Muscle of arm (tissue), 12 donors: ENCODE measurements around the gene HAPLN3. TPM values are rescaled to one million over a fixed set of nuclear protein-coding genes. Genes with fewer than 3 reads are reported as not detected.

Experiments used
- DNase-seq: peaks from one replicate; pipeline ENCODE4 v3.0.0-alpha.2; 2013
- polyA plus RNA-seq, 12 donors: library from polyadenylated mRNA; unstranded; fragments of 120-200 nt; gene quantifications; one replicate each; pipeline ENCODE4 v1.2.1, GENCODE V29; 2013; ENCODE audit not compliant: insufficient read length in 12 of 12

The HAPLN3 gene
- polyA plus RNA-seq, 12 donors: 5.6 to 18.2 (median 8.7) TPM; not detected in 2

- peak; percentile 73 for DNase-seq
Measured at GRCh38 chr15:88913017-88913849, 17.9 kb upstream of the HAPLN3 start, which contains the start of gene MFGE8. MFGE8 (minus strand) TSS chr15:88913379; CDS start chr15:88913319, 60 bp downstream.

DNA sequence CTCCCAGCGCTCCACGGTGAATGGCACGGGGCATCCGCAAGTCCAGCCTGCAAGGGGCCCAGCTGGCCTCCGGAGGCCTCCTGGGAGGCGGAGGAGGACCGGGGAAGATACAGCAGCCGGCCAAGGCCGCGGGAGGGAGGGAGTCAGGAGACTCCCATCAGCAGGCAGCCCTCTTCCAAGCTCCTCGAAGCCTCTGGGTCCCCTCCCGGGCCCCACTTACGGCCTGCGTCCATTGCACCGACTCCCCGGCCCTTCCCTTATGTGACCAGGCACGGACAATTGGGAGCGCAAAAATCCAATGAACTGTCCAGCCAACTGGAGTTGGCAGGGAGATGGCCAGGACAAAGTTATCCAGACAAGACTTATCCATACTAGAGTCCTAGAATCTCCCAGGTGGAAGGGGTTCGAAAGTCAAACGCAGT, 17.2 kb upstream of the HAPLN3 start:
- DNase-seq: no peak

- no peak for DNase-seq
Measured at GRCh38 chr15:88911766-88912118, 16.4 kb upstream of the HAPLN3 start.

DNA sequence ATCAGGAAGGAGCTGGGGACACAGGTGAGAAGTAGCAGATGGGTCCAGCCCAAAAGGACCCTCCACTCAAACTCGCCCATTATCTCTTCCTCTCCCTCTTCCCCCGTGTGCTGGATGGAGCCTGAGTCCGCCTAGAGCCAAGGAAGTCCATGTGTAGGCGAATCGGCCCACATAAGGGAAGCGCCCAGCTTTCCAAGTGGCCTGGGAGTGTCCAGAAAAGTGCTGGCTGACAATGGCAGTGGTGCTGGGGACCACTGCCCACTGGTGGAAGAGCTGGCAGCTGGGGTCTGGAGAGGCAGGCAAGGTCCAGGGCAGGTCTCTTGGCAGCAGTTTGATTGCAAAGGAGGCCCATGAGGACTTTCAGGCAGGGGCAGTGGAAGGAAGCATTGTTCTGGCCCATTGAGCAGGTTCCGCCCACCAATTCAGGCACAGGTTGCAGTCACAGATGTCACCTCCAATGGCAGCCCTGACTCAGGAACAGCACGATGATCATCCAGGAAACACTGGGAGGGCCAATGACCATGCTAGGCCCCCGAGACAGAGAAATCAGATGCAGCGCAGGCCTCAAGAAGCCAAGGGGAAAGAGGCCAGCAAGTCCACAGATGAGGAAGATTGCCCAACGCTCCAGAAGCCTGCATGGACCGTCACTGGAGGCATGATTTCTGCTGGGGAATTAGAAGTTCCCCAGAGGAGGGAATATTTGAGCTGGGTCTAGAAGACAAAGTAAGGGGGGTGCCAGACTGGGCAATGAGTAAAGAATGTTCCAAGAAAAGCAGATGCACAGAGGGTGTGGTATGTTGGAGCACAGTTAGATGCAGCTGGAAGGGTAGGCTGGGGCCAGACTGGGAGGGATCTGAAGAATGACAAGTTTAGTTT, 14.8 kb upstream of the HAPLN3 start:
- DNase-seq: no peak

DNA sequence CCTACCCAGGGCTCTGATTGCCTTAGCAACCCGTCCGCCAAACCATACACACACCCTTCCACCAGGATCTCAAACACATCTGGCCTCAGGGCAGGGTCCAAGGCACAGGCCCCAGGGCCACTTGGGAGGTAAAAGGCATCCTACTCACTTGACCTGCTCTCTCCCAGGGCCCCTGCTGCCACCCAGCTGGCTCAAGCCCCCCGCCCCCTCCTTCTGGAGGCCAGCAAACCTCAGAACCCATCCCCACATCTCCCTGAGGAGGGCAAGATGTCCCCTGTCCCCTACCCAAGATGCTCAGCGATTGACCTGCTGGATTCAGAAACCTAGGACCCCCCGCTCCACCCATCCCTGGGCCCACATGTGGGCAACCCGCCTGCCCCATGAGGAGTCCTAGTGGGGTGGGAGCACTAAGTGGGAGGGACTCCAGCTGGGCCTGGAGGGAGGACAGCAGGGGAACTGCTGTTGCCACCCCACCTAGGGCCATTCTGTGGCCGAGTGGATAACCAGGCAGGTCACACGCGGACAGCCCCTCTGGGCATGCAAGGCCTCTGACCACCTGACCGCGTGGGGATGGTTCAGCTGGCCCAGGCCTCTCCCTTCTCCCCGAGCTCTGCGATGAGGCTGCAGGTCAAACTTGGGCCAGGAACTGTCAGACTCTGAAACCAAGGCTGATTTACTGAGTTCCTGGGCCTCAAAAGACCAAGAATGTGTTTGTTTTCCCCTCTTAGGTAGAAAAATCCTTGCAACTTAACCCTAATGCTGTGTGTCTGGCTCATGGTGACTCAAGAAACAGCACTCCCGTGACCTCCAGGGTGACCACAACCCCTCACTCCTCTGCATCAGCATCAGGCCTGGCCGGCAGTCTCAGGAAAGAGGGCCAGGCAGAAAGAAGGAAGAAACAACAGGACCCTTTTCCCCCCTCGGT, 13.6 kb upstream of the HAPLN3 start:
- no peak for DNase-seq

- no peak for DNase-seq
Measured at GRCh38 chr15:88908123-88908522, 12.8 kb upstream of the HAPLN3 start.

DNA sequence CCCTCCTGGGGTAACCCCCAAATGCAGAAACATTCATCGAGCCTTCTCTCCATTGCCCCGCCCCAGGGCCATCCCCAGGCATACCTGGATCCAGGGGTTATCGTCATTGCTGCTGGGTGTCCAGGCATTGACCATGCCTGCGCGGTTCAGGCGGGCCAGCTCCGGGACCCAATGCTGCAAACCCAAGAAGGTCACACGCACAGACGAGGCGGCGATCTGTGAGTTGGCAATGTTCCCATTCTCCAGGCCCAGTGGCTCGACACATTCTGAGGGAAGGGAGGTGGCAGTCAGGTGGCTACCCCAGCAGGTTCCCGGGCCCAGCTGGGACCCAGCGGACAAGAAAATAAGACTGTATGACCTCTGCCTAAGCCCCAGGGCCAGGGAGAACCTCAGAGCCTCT, 11.8 kb upstream of the HAPLN3 start:
- no peak for DNase-seq

DNA sequence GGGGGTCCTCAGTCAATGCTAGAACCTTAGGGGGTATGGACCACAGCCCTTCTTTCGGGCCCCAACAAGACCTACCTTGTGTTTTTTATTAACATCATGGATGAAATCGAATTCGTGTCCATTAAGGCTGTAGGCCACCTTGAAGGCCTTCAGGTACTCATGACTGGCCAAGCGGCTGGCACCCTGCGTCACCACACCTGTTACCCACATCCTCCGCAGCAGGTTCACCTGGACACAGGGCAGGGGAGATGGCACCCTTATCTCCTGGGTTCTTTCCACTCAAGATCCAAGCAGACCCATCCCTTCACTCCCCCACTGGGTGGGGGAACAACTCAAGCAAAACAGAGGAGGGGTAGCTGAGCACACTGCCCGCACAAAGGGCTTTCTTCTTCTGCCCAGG, 11.2 kb upstream of the HAPLN3 start:
- no peak for DNase-seq

DNA sequence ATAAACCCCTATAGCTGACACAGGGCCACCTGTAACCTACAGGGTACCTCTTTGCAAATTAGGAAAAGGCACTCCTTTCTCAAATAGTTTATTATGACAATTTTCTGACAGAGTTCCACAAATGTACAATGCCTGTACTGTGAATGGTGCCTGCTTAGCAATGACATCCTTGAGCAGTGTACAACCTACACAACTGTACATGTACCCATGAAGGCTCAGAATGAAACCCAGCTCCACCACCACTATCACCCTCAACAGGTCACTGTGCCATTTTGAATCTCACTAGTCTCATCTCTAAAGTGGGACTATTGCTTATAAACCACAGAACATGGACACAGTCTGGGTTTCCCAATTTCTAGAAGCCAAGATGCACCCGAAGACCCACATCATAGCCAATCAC, 10.8 kb upstream of the HAPLN3 start:
- no peak for DNase-seq

DNA sequence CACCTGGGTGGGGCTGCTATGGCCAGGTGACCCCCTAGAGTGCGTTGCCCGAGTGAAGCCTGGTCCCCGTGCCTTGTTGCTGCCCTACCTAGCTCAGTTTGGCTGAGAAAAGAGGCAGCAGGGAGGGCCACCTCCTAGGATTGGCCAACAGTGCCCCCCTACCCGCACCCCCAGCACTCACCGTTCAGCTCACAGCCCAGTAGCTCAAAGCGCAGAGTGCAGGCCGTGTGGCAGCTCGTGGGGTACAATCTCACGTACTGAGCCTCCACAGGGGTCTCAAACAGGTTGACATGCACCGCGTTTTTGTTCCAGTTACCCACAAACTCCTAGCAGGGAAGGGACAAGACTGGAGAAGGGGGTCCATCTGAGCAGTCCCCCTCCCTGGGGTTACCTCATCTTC, 10.2 kb upstream of the HAPLN3 start:
- DNase-seq: no peak

GRCh38 chr15:88904624-88905327, 9.4 kb upstream of the HAPLN3 start:
- peak; percentile 84 for DNase-seq

- DNase-seq: no peak
Measured at GRCh38 chr15:88904257-88904623, 8.9 kb upstream of the HAPLN3 start.

GRCh38 chr15:88902846-88903245, 7.5 kb upstream of the HAPLN3 start:
- no peak for DNase-seq

- DNase-seq: no peak
Measured at GRCh38 chr15:88902221-88902835, 7.0 kb upstream of the HAPLN3 start.

DNA sequence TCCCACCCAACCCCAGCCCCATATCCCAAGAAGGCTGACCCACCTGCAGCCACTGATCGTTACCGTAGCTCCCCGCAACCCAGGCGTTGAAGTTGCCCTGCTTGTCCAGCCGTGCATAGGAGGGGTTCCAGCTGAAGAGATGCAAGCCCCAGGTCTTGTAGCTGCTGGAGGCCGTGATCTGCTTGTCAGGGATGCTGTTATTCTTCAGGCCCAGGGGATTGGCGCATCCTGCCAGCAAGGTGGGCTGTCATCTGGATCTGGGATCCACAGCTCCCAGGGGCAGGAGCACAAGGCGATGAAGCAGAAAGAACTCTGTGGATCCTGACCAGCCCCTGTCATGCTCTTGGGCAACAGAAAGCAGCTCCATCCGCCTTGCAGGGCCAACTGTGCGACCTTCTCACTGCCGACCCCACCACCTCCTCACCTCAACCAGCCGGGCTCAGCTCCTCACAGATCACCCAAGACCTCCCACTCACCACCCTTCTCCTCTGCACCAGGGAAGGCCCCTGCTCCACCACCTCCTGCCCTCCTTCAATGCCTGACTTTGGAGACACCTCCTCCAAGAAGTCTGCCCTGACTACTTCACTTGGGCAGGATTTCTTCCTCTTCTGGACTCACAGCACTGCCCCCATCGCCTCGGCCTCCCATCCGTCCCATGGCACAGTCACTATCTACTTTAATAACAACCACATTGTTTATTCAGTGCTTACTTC, 6.3 kb upstream of the HAPLN3 start:
- DNase-seq: no peak

DNA sequence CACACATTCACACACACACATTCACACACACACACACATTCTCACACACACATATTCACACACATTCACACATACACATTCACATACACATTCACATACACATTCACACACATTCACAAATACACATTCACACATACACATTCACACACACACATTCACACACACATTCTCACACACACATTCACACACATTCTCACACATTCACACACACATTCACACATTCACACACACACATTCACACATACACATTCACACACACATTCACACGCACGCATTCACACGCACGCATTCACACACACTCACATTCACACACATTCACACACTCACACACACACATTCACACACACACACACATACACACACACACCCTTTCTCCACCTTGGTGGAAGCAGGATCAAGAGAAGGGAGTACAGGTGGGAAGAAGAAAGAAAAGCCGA, 5.7 kb upstream of the HAPLN3 start:
- DNase-seq: no peak

GRCh38 chr15:88900309-88900981, 5.1 kb upstream of the HAPLN3 start:
- no peak for DNase-seq

- DNase-seq: no peak
Measured at GRCh38 chr15:88899251-88899650, 3.9 kb upstream of the HAPLN3 start.

DNA sequence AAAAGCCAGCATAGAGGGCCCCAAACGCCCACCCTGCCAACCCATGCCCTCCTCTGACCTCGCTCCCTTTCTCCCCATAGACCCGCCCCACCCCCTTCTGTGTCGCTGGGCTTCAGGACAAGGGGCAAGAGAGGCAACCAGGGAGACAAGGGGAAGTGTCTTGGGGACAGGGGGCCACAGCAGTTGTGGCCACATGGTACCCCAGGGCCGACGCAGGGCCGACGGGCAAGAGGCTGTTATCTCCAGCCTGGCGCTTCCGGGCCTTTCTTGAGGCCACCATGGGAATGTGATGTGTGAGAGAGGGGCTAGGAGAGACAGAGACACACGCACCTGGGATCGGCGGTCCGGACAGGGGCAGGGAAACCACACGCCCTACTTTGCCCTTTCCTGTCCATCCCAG, 3.4 kb upstream of the HAPLN3 start:
- DNase-seq: no peak
